ENCODE measurements around the gene C11orf97.
"Not testable (repeated sequence)": the region's sequence is repeated elsewhere in the genome, so short reads cannot be mapped to it uniquely, and the experiment has no call there.

The C11orf97 gene

GRCh38 chr11:94525546-94526324 is 13.5 kb downstream of the C11orf97 start:
- DNase-seq (ENCODE audit: low spot score) = no peak

GRCh38 chr11:94526645-94527438 is 14.6 kb downstream of the C11orf97 start:
- DNase-seq (ENCODE audit: low spot score) = no peak

- DNase-seq (ENCODE audit: low spot score) = no peak
Measured at GRCh38 chr11:94528551-94528950, 16.3 kb downstream of the C11orf97 start.

GRCh38 chr11:94532211-94532610 is 19.9 kb downstream of the C11orf97 start:
- no peak for DNase-seq (ENCODE audit: low spot score)

GRCh38 chr11:94533206-94533605 is 20.9 kb downstream of the C11orf97 start:
- DNase-seq (ENCODE audit: low spot score) = no peak

GRCh38 chr11:94533696-94534630 is 21.7 kb downstream of the C11orf97 start:
- DNase-seq (ENCODE audit: low spot score) = no peak

GRCh38 chr11:94536386-94536785 is 24.1 kb downstream of the C11orf97 start:
- no peak for DNase-seq (ENCODE audit: low spot score)

GRCh38 chr11:94537031-94537600 is 24.9 kb downstream of the C11orf97 start:
- no peak for DNase-seq (ENCODE audit: low spot score)

GRCh38 chr11:94539420-94539819 is 27.2 kb downstream of the C11orf97 start:
- no peak for DNase-seq (ENCODE audit: low spot score)

- peak; percentile 78 for DNase-seq (ENCODE audit: low spot score)
Measured at GRCh38 chr11:94543695-94544645, 31.7 kb downstream of the C11orf97 start, which contains the start of gene FUT4. FUT4 (plus strand) TSS chr11:94543921; CDS start chr11:94544134, 213 bp downstream.

GRCh38 chr11:94544646-94545263 is 32.5 kb downstream of the C11orf97 start:
- no peak for DNase-seq (ENCODE audit: low spot score)

GRCh38 chr11:94545264-94546161 is 33.3 kb downstream of the C11orf97 start:
- DNase-seq (ENCODE audit: low spot score) = no peak

GRCh38 chr11:94546162-94546470 is 33.9 kb downstream of the C11orf97 start:
- no peak for DNase-seq (ENCODE audit: low spot score)

GRCh38 chr11:94546886-94547285 is 34.6 kb downstream of the C11orf97 start:
- DNase-seq (ENCODE audit: low spot score) = no peak

- no peak for DNase-seq (ENCODE audit: low spot score)
Measured at GRCh38 chr11:94549146-94549545, 36.9 kb downstream of the C11orf97 start.

- no peak for DNase-seq (ENCODE audit: low spot score)
Measured at GRCh38 chr11:94550513-94550912, 38.3 kb downstream of the C11orf97 start.

- no peak for DNase-seq (ENCODE audit: low spot score)
Measured at GRCh38 chr11:94553938-94554337, 41.7 kb downstream of the C11orf97 start.

- not testable (repeated sequence) for DNase-seq (ENCODE audit: low spot score)
Measured at GRCh38 chr11:94555752-94556329, 43.6 kb downstream of the C11orf97 start.

GRCh38 chr11:94557421-94557820 is 45.2 kb downstream of the C11orf97 start:
- no peak for DNase-seq (ENCODE audit: low spot score)
